Epithelial cell of proximal tubule (primary cell): ENCODE data around the gene CUL7. TPM values are rescaled to one million over a fixed set of nuclear protein-coding genes. Genes with fewer than 3 reads are reported as not detected.

Experiments used
- DNase-seq: peaks from one replicate; pipeline ENCODE4 v3.0.0-alpha.2; 2011; ENCODE audit warnings: low read depth
- H3K4me3 ChIP-seq: 2 replicates; pipeline ENCODE4 v1.5.1; 2011; ENCODE audit warnings: low read depth, mild to moderate bottlenecking, low read length
- CTCF ChIP-seq: conservative IDR thresholded peaks from 2 replicates; pipeline ENCODE4 v1.5.1; 2012; ENCODE audit warnings: low read depth, mild to moderate bottlenecking, low read length
- total RNA-seq: library from RNA; depleted of rRNA; stranded (reverse); fragments of >200 nt; gene quantifications from 2 replicates; pipeline ENCODE4 v1.2.3, GENCODE V29; 2015

CUL7 gene
- total RNA-seq, 1 donor from 2014 or later: 20.5 TPM

GRCh38 chr6:43093436-43094289 is 40.0 kb upstream of the CUL7 start:
- TF ChIP-seq CTCF: no peak
- peak; percentile 50 for DNase-seq
- H3K4me3 ChIP-seq: peak overlapping the region; percentile 47

GRCh38 chr6:43092635-43093034 is 39.0 kb upstream of the CUL7 start:
- no peak overlapping the region for H3K4me3 ChIP-seq
- no peak for DNase-seq
- no peak for TF ChIP-seq CTCF

- no peak for TF ChIP-seq CTCF
- no peak for DNase-seq
- no peak overlapping the region for H3K4me3 ChIP-seq
Observed at GRCh38 chr6:43091436-43091991, 37.9 kb upstream of the CUL7 start.

- DNase-seq: no peak
- H3K4me3 ChIP-seq: no peak overlapping the region
- TF ChIP-seq CTCF: no peak
Observed at GRCh38 chr6:43091020-43091419, 37.4 kb upstream of the CUL7 start.

GRCh38 chr6:43090559-43090956 is 36.9 kb upstream of the CUL7 start:
- H3K4me3 ChIP-seq: no peak overlapping the region
- no peak for TF ChIP-seq CTCF
- DNase-seq: no peak

- DNase-seq: no peak
- no peak for TF ChIP-seq CTCF
- no peak overlapping the region for H3K4me3 ChIP-seq
Observed at GRCh38 chr6:43089874-43090558, 36.4 kb upstream of the CUL7 start.
